HCT116 (cell line): ENCODE results near the gene FER. TPM values are rescaled to one million over a fixed set of nuclear protein-coding genes. Genes with fewer than 3 reads are reported as not detected.

Source experiments
- ATAC-seq: fragments of 200-7000 bp; cut with Tn5 transposase; 2 replicates; pipeline ENCODE4 v1.9.1; 2020; ENCODE audit warnings: mild to moderate bottlenecking, moderate library complexity
- BruUV-seq: library from RNA; stranded (reverse); fragments of 400-500 nt; replicated peaks from 2 replicates; lab custom pipeline; 2021; lab: Mats Ljungman, UMichigan
- CTCF ChIA-PET: fragments of 300-600 bp; sonication (Branson Sonifier 250); formaldehyde crosslinking; loops from one replicate; lab custom pipeline; 2021; ENCODE audit warnings: antibody characterized with exemption; lab: Charles Lee
- POLR2A ChIA-PET: fragments of 300-600, 350-600 bp; sonication (Branson Sonifier 250); formaldehyde crosslinking; loops from one replicate; lab custom pipeline; 2021; ENCODE audit warnings: antibody characterized with exemption; lab: Charles Lee
- RAD21 ChIA-PET, 2 experiments: fragments of 300-600 bp; sonication (Branson Sonifier 250); formaldehyde crosslinking; loops; one replicate each; lab custom pipeline; 2023; ENCODE audit warnings: low total read pairs in 2 of 2; ENCODE audit not compliant: uncharacterized antibody in 2 of 2, unreplicated experiment in 2 of 2, low non-redundant PET in 1 of 2; lab: Charles Lee
- DNase-seq: peaks from one replicate; pipeline ENCODE4 v3.0.0-alpha.2; 2010; ENCODE audit warnings: low read depth, low spot score
- H2AFZ ChIP-seq: fragments of 200-600 bp; shearing (Covaris generic), sonication (generic); 2 replicates; pipeline ENCODE4 v1.6.1; 2017; ENCODE audit warnings: low read depth, mixed run types, mixed read lengths, antibody characterized with exemption, low read length; ENCODE audit not compliant: poor library complexity, severe bottlenecking
- H3K27ac ChIP-seq: 2 replicates; pipeline ENCODE4 v1.5.1; 2012; ENCODE audit warnings: low read depth, low read length
- H3K27me3 ChIP-seq: fragments of 200-600 bp; sonication (generic); 2 replicates; pipeline ENCODE4 v1.6.1; 2016; ENCODE audit warnings: mixed run types, low read length, mixed read lengths; ENCODE audit not compliant: insufficient read depth
- H3K36me3 ChIP-seq, 2 experiments: fragments of 200-500 bp in 1 of 2; fragments of 200-600 bp in 1 of 2; sonication (Bioruptor generic) in 1 of 2; sonication (generic) in 1 of 2; 2 replicates each; pipeline versions ENCODE4 v1.5.1 to v1.6.1; 2014 to 2016; ENCODE audit warnings: low read length in 2 of 2, inconsistent platforms in 1 of 2, mixed read lengths in 1 of 2, mixed run types in 1 of 2; ENCODE audit not compliant: insufficient read depth in 2 of 2, control insufficient read depth in 1 of 2
- H3K4me1 ChIP-seq, 2 experiments: fragments of 200-600 bp in 1 of 2; sonication (generic) in 1 of 2; 2 replicates each; pipeline versions ENCODE4 v1.5.1 to v1.6.1; 2012 to 2017; ENCODE audit warnings: low read length in 2 of 2, inconsistent platforms in 1 of 2, mild to moderate bottlenecking in 1 of 2, mixed read lengths in 1 of 2, mixed run types in 1 of 2, moderate library complexity in 1 of 2; ENCODE audit not compliant: insufficient read depth in 2 of 2, control insufficient read depth in 1 of 2
- H3K4me2 ChIP-seq: fragments of 200-600 bp; sonication (generic); 2 replicates; pipeline ENCODE4 v1.6.1; 2017; ENCODE audit warnings: mixed run types, low read length, mixed read lengths
- H3K4me3 ChIP-seq, 2 experiments: fragments of 200-600 bp in 1 of 2; sonication (generic) in 1 of 2; replicated peaks in 1 of 2; 2 replicates each; pipeline ENCODE4 v1.5.1; 2011 to 2016; ENCODE audit warnings: low read length in 2 of 2, control low read depth in 1 of 2, low read depth in 1 of 2, mild to moderate bottlenecking in 1 of 2, mixed read lengths in 1 of 2, mixed run types in 1 of 2
- H3K79me2 ChIP-seq: fragments of 200-600 bp; sonication (generic); 2 replicates; pipeline ENCODE4 v1.6.1; 2017; ENCODE audit warnings: mild to moderate bottlenecking, mixed run types, low read length, moderate library complexity, mixed read lengths; ENCODE audit not compliant: insufficient read depth
- H3K9ac ChIP-seq: fragments of 200-600 bp; sonication (generic); 2 replicates; pipeline ENCODE4 v1.6.1; 2016; ENCODE audit warnings: low read length, mixed read lengths
- H3K9me2 ChIP-seq: fragments of 200-600 bp; sonication (generic), shearing (Covaris generic); 2 replicates; pipeline ENCODE4 v1.6.1; 2017; ENCODE audit warnings: mixed run types, mild to moderate bottlenecking, moderate library complexity; ENCODE audit not compliant: insufficient read depth
- H3K9me3 ChIP-seq, 2 experiments: fragments of 200-500 bp in 1 of 2; fragments of 200-600 bp in 1 of 2; sonication (Bioruptor generic) in 1 of 2; sonication (generic) in 1 of 2; 2 replicates each; pipeline ENCODE4 v1.6.1; 2014 to 2017; ENCODE audit warnings: low read length in 2 of 2, mixed read lengths in 2 of 2, inconsistent platforms in 1 of 2, low read depth in 1 of 2, mild to moderate bottlenecking in 1 of 2, mixed run types in 1 of 2, moderate library complexity in 1 of 2; ENCODE audit not compliant: control insufficient read depth in 1 of 2, insufficient read depth in 1 of 2
- H4K20me1 ChIP-seq: fragments of 200-600 bp; sonication (generic), shearing (Covaris generic); 2 replicates; pipeline ENCODE4 v1.6.1; 2017; ENCODE audit warnings: mixed run types, mild to moderate bottlenecking, moderate library complexity; ENCODE audit not compliant: insufficient read depth
- ELF1 ChIP-seq: IDR thresholded peaks from 2 replicates; pipeline ENCODE4 v1.6.1; 2012; ENCODE audit warnings: low read depth, borderline replicate concordance
- EZH2phosphoT487 ChIP-seq: fragments of 200-600 bp; IDR thresholded peaks from 2 replicates; pipeline ENCODE4 v1.6.1; 2018; ENCODE audit warnings: antibody characterized with exemption, borderline replicate concordance
- FOSL1 ChIP-seq: IDR thresholded peaks from 2 replicates; pipeline ENCODE4 v1.6.1; 2012; ENCODE audit warnings: low read depth
- JUND ChIP-seq: IDR thresholded peaks from 2 replicates; pipeline ENCODE4 v1.6.1; 2012
- POLR2AphosphoS5 ChIP-seq: IDR thresholded peaks from 2 replicates; pipeline ENCODE4 v1.6.1; 2011; ENCODE audit warnings: mild to moderate bottlenecking, low read depth, low read length, moderate library complexity
- RAD21 ChIP-seq: IDR thresholded peaks from 2 replicates; pipeline ENCODE4 v1.6.1; 2012; ENCODE audit warnings: low read depth, mild to moderate bottlenecking
- REST ChIP-seq: IDR thresholded peaks from 2 replicates; pipeline ENCODE4 v1.6.1; 2012; ENCODE audit warnings: low read depth
- SP1 ChIP-seq: IDR thresholded peaks from 2 replicates; pipeline ENCODE4 v1.6.1; 2012; ENCODE audit warnings: low read depth
- SRF ChIP-seq: IDR thresholded peaks from 2 replicates; pipeline ENCODE4 v1.6.1; 2012; ENCODE audit warnings: low read depth
- YY1 ChIP-seq: IDR thresholded peaks from 2 replicates; pipeline ENCODE4 v1.6.1; 2011; ENCODE audit warnings: low read length, low read depth, moderate library complexity, mild to moderate bottlenecking; ENCODE audit not compliant: insufficient replicate concordance; ENCODE audit errors: extremely low read depth
- ZBTB33 ChIP-seq: IDR thresholded peaks from 2 replicates; pipeline ENCODE4 v1.6.1; 2011; ENCODE audit warnings: mild to moderate bottlenecking, low read length, moderate library complexity; ENCODE audit not compliant: insufficient replicate concordance; ENCODE audit errors: extremely low read depth
- ZNF274 ChIP-seq: fragments of 200-500 bp; sonication (Bioruptor generic); IDR thresholded peaks from 2 replicates; pipeline ENCODE4 v1.6.1; 2014; ENCODE audit warnings: mild to moderate bottlenecking, low read depth, low read length, inconsistent platforms
- intact Hi-C: fragments of 100-400 bp; cut with micrococcal nuclease; formaldehyde crosslinking; loops from 2 replicates; pipeline ENCODE4 v1.10.0; 2022
- total RNA-seq: library from RNA; stranded (reverse); gene quantifications from one replicate; pipeline ENCODE4 v1.2.1, GENCODE V29; 2021; ENCODE audit not compliant: unreplicated experiment

FER gene
- total RNA-seq, 1 experiment from 2014 or later: 32.0 TPM

- Histone ChIP-seq H3K4me2 (no peak overlapping the region), H3K27ac (no peak overlapping the region)
- no peak for TF ChIP-seq ZNF274
- 0 out of 2 replicates have a peak, but pooled peaks have one; percentile 13 for TF ChIP-seq FOSL1
- 0 out of 2 replicates have a peak, but pooled peaks have one; percentile 22 for TF ChIP-seq SRF
Measured at GRCh38 chr5:108818613-108819272, 71.0 kb downstream of the FER start.

GRCh38 chr5:108820983-108821382, 73.3 kb downstream of the FER start:
- Histone ChIP-seq H3K9ac (no peak overlapping the region), H3K36me3 (no peaks in the 10 kb centered on the region), H3K9me3 (no peaks in the 10 kb centered on the region), H4K20me1 (no peaks in the 10 kb centered on the region), H3K79me2 (no peaks in the 10 kb centered on the region), H2AFZ (no peak overlapping the region), H3K4me3 (no peak overlapping the region), H3K27ac (no peak overlapping the region), H3K4me1 (no peaks in the 10 kb centered on the region), H3K27me3 (no peaks in the 10 kb centered on the region), H3K9me2 (no peaks in the 10 kb centered on the region), H3K4me2 (no peak overlapping the region)
- intact Hi-C loops: no loop called here
- CTCF ChIA-PET: no interaction called here
- POLR2A ChIA-PET: no interaction called here
- DNase-seq: no peak
- BruUV-seq: no TSS peak
- TF ChIP-seq EZH2phosphoT487: no peak
- TF ChIP-seq POLR2AphosphoS5: no peak
- no peak for TF ChIP-seq JUND
- TF ChIP-seq RAD21: no peak
- no peak for TF ChIP-seq REST
- no peak for TF ChIP-seq ELF1
- TF ChIP-seq ZBTB33: no peak
- no peak for TF ChIP-seq YY1
- TF ChIP-seq SP1: no peak
- TF ChIP-seq FOSL1: no peak
- no peak for ATAC-seq
- RAD21 ChIA-PET: no interaction called here

More at GRCh38 chr5:108818613-108819272, 71.0 kb downstream of the FER start:
- H2AFZ ChIP-seq: no peak overlapping the region
- intact Hi-C loops: no loop called here
- no peak overlapping the region for H3K4me3 ChIP-seq
- H3K9ac ChIP-seq: no peak overlapping the region
- ChIA-PET POLR2A (no interaction called here), RAD21 (no interaction called here), CTCF (no interaction called here)
- no peaks in the 10 kb centered on the region for H3K9me3 ChIP-seq
- H3K79me2 ChIP-seq: no peaks in the 10 kb centered on the region
- H3K36me3 ChIP-seq: no peaks in the 10 kb centered on the region
- DNase-seq (no peak), ATAC-seq (no peak)
- no peaks in the 10 kb centered on the region for H3K9me2 ChIP-seq
- no peaks in the 10 kb centered on the region for H4K20me1 ChIP-seq
- no TSS peak for BruUV-seq
- H3K27me3 ChIP-seq: no peaks in the 10 kb centered on the region
- no peaks in the 10 kb centered on the region for H3K4me1 ChIP-seq
